Neural cell (in vitro differentiated cells): ENCODE data around the gene ATP1B1. TPM values are rescaled to one million over a fixed set of nuclear protein-coding genes. Genes with fewer than 3 reads are reported as not detected.

Experiments
- H2AFZ ChIP-seq: fragments of 200-600, 300-800 bp; sonication (generic), shearing (Covaris generic); 2 replicates; pipeline ENCODE4 v1.6.0; 2014; ENCODE audit warnings: low read depth, mild to moderate bottlenecking, antibody characterized with exemption, low read length, moderate library complexity
- H3F3A ChIP-seq: fragments of 200-600 bp; shearing (Covaris generic); 2 replicates; pipeline ENCODE4 v1.6.1; 2016; ENCODE audit warnings: mild to moderate bottlenecking, moderate library complexity, mixed read lengths, antibody characterized with exemption, low read length; ENCODE audit not compliant: insufficient read depth, poor library complexity, severe bottlenecking
- H3K27ac ChIP-seq: fragments of 200-600, 300-800 bp; sonication (generic), shearing (Covaris generic); 2 replicates; pipeline ENCODE4 v1.5.1; 2014; ENCODE audit warnings: mild to moderate bottlenecking, low read length, moderate library complexity
- H3K27me3 ChIP-seq: fragments of 300-800, 200-600 bp; sonication (generic), shearing (Covaris generic); 2 replicates; pipeline ENCODE4 v1.6.0; 2014; ENCODE audit warnings: mild to moderate bottlenecking, low read depth, low read length, moderate library complexity; ENCODE audit not compliant: insufficient read depth
- H3K36me3 ChIP-seq: fragments of 300-800, 200-600 bp; sonication (generic), shearing (Covaris generic); 2 replicates; pipeline ENCODE4 v1.5.1; 2014; ENCODE audit warnings: mild to moderate bottlenecking, antibody characterized with exemption, low read length, moderate library complexity; ENCODE audit not compliant: insufficient read depth
- H3K4me2 ChIP-seq: fragments of 300-800, 200-600 bp; sonication (generic), shearing (Covaris generic); 2 replicates; pipeline ENCODE4 v1.6.0; 2014; ENCODE audit warnings: mild to moderate bottlenecking, low read length
- H3K4me3 ChIP-seq: fragments of 300-800, 200-600 bp; sonication (generic), shearing (Covaris generic); 2 replicates; pipeline ENCODE4 v1.5.1; 2014; ENCODE audit warnings: mild to moderate bottlenecking, low read length, moderate library complexity
- H3K79me2 ChIP-seq: fragments of 200-600 bp; shearing (Covaris generic); replicated peaks from 2 replicates; pipeline ENCODE4 v1.6.0; 2014; ENCODE audit warnings: mild to moderate bottlenecking, low read length, moderate library complexity; ENCODE audit not compliant: insufficient read depth
- H3K9ac ChIP-seq: fragments of 300-800, 200-600 bp; sonication (generic), shearing (Covaris generic); 2 replicates; pipeline ENCODE4 v1.6.1; 2016; ENCODE audit warnings: mild to moderate bottlenecking, low read length, mixed read lengths
- H3K9me2 ChIP-seq: fragments of 200-600 bp; shearing (Covaris generic); 2 replicates; pipeline ENCODE4 v1.6.1; 2016; ENCODE audit warnings: mild to moderate bottlenecking, low read length, mixed read lengths; ENCODE audit not compliant: insufficient read depth
- H3K9me3 ChIP-seq: fragments of 200-600, 300-800 bp; sonication (generic), shearing (Covaris generic); 2 replicates; pipeline ENCODE4 v1.6.1; 2016; ENCODE audit warnings: mild to moderate bottlenecking, mixed run types, low read length, moderate library complexity, mixed read lengths
- H4K20me1 ChIP-seq: fragments of 200-600 bp; shearing (Covaris generic); 2 replicates; pipeline ENCODE4 v1.6.1; 2016; ENCODE audit warnings: mild to moderate bottlenecking, mixed run types; ENCODE audit not compliant: insufficient read depth
- EP300 ChIP-seq: fragments of 450-650 bp; conservative IDR thresholded peaks from 2 replicates; pipeline ENCODE4 v1.6.1; 2014; ENCODE audit warnings: antibody characterized with exemption, mild to moderate bottlenecking, moderate library complexity; ENCODE audit not compliant: poor library complexity, severe bottlenecking
- EZH2 ChIP-seq: fragments of 200-600, 300-800 bp; shearing (Covaris generic), sonication (generic); IDR thresholded peaks from 2 replicates; pipeline ENCODE4 v1.6.1; 2014; ENCODE audit warnings: antibody characterized with exemption, low read length, borderline replicate concordance, mild to moderate bottlenecking; ENCODE audit not compliant: insufficient read depth, poor library complexity, severe bottlenecking
- MXI1 ChIP-seq: fragments of 450-650 bp; conservative IDR thresholded peaks from 2 replicates; pipeline ENCODE4 v1.6.1; 2014; ENCODE audit warnings: antibody characterized with exemption, mild to moderate bottlenecking; ENCODE audit not compliant: poor library complexity, severe bottlenecking
- POLR2AphosphoS5 ChIP-seq: IDR thresholded peaks from 2 replicates; pipeline ENCODE4 v1.6.1; 2012
- RAD21 ChIP-seq: fragments of 450-650 bp; conservative IDR thresholded peaks from 2 replicates; pipeline ENCODE4 v1.6.1; 2014; ENCODE audit warnings: antibody characterized with exemption, mild to moderate bottlenecking, moderate library complexity
- SMC3 ChIP-seq: fragments of 450-650 bp; conservative IDR thresholded peaks from 2 replicates; pipeline ENCODE4 v1.6.1; 2014; ENCODE audit warnings: antibody characterized with exemption, mild to moderate bottlenecking, moderate library complexity; ENCODE audit not compliant: poor library complexity
- TAF1 ChIP-seq: IDR thresholded peaks from 2 replicates; pipeline ENCODE4 v1.6.1; 2012; ENCODE audit warnings: low read depth
- polyA plus RNA-seq: library from polyadenylated mRNA; depleted of rRNA; stranded (reverse); fragments of >200 nt; gene quantifications from 2 replicates; pipeline ENCODE4 v1.2.3, GENCODE V29; 2014
- TF ChIP-seq, protein P1 (sequence below): IDR thresholded peaks from 2 replicates; pipeline ENCODE4 v1.6.1; 2012; ENCODE audit warnings: borderline replicate concordance
- TF ChIP-seq, protein P2 (sequence below): fragments of 450-650 bp; IDR thresholded peaks from 2 replicates; pipeline ENCODE4 v1.5.1; 2014; ENCODE audit warnings: antibody characterized with exemption, mild to moderate bottlenecking, moderate library complexity; ENCODE audit not compliant: poor library complexity, severe bottlenecking

ATP1B1 gene
- polyA plus RNA-seq, 1 donor from 2014 or later = 114 TPM

DNA sequence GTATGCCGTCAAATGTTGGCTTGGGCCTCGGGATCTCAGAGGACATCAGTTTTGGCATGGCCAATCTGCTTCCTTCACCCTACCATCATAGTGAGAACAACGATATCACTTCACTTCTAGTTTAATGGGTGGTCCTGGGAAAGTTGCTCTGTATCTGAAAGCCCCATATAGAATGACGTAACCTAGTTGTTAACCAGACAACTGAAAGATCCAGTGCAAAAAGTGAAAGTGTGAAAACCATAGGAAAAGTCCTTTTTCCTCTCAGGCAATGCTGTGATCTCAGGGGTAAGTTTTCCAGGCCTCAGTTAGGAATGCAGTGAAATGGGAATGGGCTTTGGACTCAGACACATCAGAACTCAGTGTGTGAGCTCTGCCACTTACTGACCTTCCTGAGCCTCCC is 18.6 kb upstream of the ATP1B1 start:
- H3K27ac ChIP-seq = peak overlapping the region; percentile 92
- peak overlapping the region; percentile 72 for H3K4me2 ChIP-seq
- no peaks in the 10 kb centered on the region for H3F3A ChIP-seq
- H3K79me2 ChIP-seq = no peaks in the 10 kb centered on the region
- TF ChIP-seq, protein P1, sequence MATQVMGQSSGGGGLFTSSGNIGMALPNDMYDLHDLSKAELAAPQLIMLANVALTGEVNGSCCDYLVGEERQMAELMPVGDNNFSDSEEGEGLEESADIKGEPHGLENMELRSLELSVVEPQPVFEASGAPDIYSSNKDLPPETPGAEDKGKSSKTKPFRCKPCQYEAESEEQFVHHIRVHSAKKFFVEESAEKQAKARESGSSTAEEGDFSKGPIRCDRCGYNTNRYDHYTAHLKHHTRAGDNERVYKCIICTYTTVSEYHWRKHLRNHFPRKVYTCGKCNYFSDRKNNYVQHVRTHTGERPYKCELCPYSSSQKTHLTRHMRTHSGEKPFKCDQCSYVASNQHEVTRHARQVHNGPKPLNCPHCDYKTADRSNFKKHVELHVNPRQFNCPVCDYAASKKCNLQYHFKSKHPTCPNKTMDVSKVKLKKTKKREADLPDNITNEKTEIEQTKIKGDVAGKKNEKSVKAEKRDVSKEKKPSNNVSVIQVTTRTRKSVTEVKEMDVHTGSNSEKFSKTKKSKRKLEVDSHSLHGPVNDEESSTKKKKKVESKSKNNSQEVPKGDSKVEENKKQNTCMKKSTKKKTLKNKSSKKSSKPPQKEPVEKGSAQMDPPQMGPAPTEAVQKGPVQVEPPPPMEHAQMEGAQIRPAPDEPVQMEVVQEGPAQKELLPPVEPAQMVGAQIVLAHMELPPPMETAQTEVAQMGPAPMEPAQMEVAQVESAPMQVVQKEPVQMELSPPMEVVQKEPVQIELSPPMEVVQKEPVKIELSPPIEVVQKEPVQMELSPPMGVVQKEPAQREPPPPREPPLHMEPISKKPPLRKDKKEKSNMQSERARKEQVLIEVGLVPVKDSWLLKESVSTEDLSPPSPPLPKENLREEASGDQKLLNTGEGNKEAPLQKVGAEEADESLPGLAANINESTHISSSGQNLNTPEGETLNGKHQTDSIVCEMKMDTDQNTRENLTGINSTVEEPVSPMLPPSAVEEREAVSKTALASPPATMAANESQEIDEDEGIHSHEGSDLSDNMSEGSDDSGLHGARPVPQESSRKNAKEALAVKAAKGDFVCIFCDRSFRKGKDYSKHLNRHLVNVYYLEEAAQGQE = no peak
- no peak for TF ChIP-seq MXI1
- no peak for TF ChIP-seq RAD21
- TF ChIP-seq, protein P2, sequence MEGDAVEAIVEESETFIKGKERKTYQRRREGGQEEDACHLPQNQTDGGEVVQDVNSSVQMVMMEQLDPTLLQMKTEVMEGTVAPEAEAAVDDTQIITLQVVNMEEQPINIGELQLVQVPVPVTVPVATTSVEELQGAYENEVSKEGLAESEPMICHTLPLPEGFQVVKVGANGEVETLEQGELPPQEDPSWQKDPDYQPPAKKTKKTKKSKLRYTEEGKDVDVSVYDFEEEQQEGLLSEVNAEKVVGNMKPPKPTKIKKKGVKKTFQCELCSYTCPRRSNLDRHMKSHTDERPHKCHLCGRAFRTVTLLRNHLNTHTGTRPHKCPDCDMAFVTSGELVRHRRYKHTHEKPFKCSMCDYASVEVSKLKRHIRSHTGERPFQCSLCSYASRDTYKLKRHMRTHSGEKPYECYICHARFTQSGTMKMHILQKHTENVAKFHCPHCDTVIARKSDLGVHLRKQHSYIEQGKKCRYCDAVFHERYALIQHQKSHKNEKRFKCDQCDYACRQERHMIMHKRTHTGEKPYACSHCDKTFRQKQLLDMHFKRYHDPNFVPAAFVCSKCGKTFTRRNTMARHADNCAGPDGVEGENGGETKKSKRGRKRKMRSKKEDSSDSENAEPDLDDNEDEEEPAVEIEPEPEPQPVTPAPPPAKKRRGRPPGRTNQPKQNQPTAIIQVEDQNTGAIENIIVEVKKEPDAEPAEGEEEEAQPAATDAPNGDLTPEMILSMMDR = no peak
- no peaks in the 10 kb centered on the region for H3K9me3 ChIP-seq
- H2AFZ ChIP-seq = no peak overlapping the region
- no peaks in the 10 kb centered on the region for H3K9me2 ChIP-seq
- H4K20me1 ChIP-seq = no peaks in the 10 kb centered on the region
- no peaks in the 10 kb centered on the region for H3K36me3 ChIP-seq
- H3K27me3 ChIP-seq = no peaks in the 10 kb centered on the region
- no peak overlapping the region for H3K4me3 ChIP-seq
- H3K9ac ChIP-seq = peak overlapping the region; percentile 64

DNA sequence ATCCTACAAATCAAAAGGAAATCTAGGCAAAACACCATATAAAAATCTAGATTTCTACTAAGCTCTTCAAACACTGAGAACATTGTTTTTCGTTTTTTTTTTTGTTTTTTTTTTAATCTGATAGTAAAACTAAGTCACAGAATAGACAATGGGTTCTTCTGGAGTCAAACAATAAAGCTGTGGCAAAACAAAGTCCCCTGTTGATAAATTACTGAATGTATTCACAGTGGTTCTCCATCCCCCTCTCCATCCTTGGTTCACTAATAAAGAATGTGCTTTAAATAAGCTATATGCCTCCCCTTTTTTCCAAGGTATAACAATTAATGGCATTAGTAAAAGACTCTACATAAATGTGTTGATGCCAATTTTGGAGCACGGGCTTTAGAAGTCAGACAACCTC is 16.7 kb upstream of the ATP1B1 start:
- no peaks in the 10 kb centered on the region for H3F3A ChIP-seq
- H4K20me1 ChIP-seq = no peaks in the 10 kb centered on the region
- H3K9ac ChIP-seq = no peak overlapping the region
- TF ChIP-seq TAF1 (no peak), EP300 (no peak), POLR2AphosphoS5 (no peak), EZH2 (no peak), SMC3 (no peak), RAD21 (no peak), MXI1 (no peak)
- TF ChIP-seq, protein P2 = no peak
- TF ChIP-seq, protein P1 = no peak
- H3K9me3 ChIP-seq = no peaks in the 10 kb centered on the region
- no peaks in the 10 kb centered on the region for H3K79me2 ChIP-seq
- no peaks in the 10 kb centered on the region for H3K27me3 ChIP-seq
- H3K4me3 ChIP-seq = no peak overlapping the region
- no peaks in the 10 kb centered on the region for H3K9me2 ChIP-seq
- no peak overlapping the region for H3K4me2 ChIP-seq
- no peaks in the 10 kb centered on the region for H3K36me3 ChIP-seq
- H3K27ac ChIP-seq = no peak overlapping the region
- H2AFZ ChIP-seq = no peak overlapping the region
